ENCODE results near the gene BCL2L13.

- no peak for TF ChIP-seq TARDBP (IDR thresholded peaks at IDR 0.05)
- TF ChIP-seq PKNOX1 (IDR thresholded peaks at IDR 0.05), result no peak
- no peak for TF ChIP-seq BHLHE40 (IDR thresholded peaks at IDR 0.05; ENCODE audit: borderline replicate concordance)
- TF ChIP-seq CTBP1 (IDR thresholded peaks at IDR 0.05; ENCODE audit: borderline replicate concordance), result no peak
- no peak for TF ChIP-seq FOXA1 (IDR thresholded peaks at IDR 0.05)
- no peak for TF ChIP-seq ZNF384 (IDR thresholded peaks at IDR 0.05)
- no peak for TF ChIP-seq SP1 (IDR thresholded peaks at IDR 0.05)
Observed at GRCh38 chr22:17648569-17648968, 10.0 kb downstream of the BCL2L13 start.

Measured in HEK293T (cell line).